Nephron (organoid): ENCODE measurements around the gene MRTFA.
A peak's percentile ranks its signal among the peaks of the same experiment; 100 is the strongest.

Experiments
- H3K27ac Mint-ChIP-seq, 3 experiments: 2 replicates each; pipeline ENCODE4 v1.8.0; 2020; ENCODE audit warnings: mixed read lengths in 3 of 3, mild to moderate bottlenecking in 2 of 3, moderate library complexity in 1 of 3
- H3K27me3 Mint-ChIP-seq: 2 replicates; pipeline ENCODE4 v1.8.0; 2021; ENCODE audit warnings: low read depth, mild to moderate bottlenecking, moderate library complexity, mixed read lengths
- H3K36me3 Mint-ChIP-seq: 2 replicates; pipeline ENCODE4 v1.8.0; 2020; ENCODE audit warnings: low read depth, mixed read lengths
- H3K4me1 Mint-ChIP-seq: 2 replicates; pipeline ENCODE4 v1.8.0; 2020; ENCODE audit warnings: mixed read lengths
- H3K4me3 Mint-ChIP-seq, 3 experiments: 2 replicates each; pipeline ENCODE4 v1.8.0; 2020; ENCODE audit warnings: mild to moderate bottlenecking in 3 of 3, mixed read lengths in 3 of 3, moderate library complexity in 2 of 3
- H3K9me3 Mint-ChIP-seq: 2 replicates; pipeline ENCODE4 v1.8.0; 2020; ENCODE audit warnings: mixed read lengths
- TF ChIP-seq, protein P1 (sequence below), 3 experiments: fragments of 200-600 bp; sonication (generic); IDR thresholded peaks; one replicate each; pipeline ENCODE4 v1.5.0; 2021; ENCODE audit warnings: antibody characterized with exemption in 3 of 3; ENCODE audit not compliant: unreplicated experiment in 3 of 3

MRTFA gene

GRCh38 chr22:40401532-40401931, 235.0 kb downstream of the MRTFA start:
- TF ChIP-seq, protein P1, sequence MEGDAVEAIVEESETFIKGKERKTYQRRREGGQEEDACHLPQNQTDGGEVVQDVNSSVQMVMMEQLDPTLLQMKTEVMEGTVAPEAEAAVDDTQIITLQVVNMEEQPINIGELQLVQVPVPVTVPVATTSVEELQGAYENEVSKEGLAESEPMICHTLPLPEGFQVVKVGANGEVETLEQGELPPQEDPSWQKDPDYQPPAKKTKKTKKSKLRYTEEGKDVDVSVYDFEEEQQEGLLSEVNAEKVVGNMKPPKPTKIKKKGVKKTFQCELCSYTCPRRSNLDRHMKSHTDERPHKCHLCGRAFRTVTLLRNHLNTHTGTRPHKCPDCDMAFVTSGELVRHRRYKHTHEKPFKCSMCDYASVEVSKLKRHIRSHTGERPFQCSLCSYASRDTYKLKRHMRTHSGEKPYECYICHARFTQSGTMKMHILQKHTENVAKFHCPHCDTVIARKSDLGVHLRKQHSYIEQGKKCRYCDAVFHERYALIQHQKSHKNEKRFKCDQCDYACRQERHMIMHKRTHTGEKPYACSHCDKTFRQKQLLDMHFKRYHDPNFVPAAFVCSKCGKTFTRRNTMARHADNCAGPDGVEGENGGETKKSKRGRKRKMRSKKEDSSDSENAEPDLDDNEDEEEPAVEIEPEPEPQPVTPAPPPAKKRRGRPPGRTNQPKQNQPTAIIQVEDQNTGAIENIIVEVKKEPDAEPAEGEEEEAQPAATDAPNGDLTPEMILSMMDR (IDR thresholded peaks at IDR 0.05; ENCODE audit: unreplicated experiment in 3 of 3) = no peak
- Mint-ChIP-seq H3K27ac (no peak overlapping the region), H3K36me3 (peaks cover 34% of the 10 kb centered on the region), H3K9me3 (no peaks in the 10 kb centered on the region), H3K4me3 (no peak overlapping the region), H3K4me1 (peaks cover 46% of the 10 kb centered on the region), H3K27me3 (peaks cover 3% of the 10 kb centered on the region)

DNA sequence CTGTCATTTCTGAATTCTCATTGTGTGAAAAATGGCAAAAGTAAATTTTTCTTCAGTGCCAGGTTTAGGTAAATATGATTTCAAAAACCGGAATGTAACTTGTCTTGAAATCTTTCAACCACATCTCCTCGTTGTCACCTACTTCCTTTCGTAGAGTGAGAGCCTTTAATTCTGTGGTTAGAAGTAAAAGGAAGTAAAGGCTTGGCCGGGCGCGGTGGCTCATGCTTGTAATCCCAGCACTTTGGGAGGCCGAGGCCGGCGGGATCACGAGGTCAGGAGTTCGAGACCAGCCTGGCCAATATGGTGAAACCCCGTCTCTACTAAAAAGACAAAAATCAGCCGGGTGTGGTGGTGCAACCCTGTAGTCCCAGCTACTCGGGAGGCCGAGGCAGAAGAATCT, 236.4 kb downstream of the MRTFA start:
- TF ChIP-seq, protein P1 (IDR thresholded peaks at IDR 0.05; ENCODE audit: unreplicated experiment in 3 of 3) = no peak
- Mint-ChIP-seq H3K4me1 (peaks cover 54% of the 10 kb centered on the region), H3K4me3 (peak overlapping the region in 1 of 3 experiments; percentile 27), H3K27ac (peak overlapping the region; percentile 82 to 93 (median 84)), H3K36me3 (peaks cover 39% of the 10 kb centered on the region), H3K9me3 (no peaks in the 10 kb centered on the region), H3K27me3 (peaks cover 3% of the 10 kb centered on the region)

DNA sequence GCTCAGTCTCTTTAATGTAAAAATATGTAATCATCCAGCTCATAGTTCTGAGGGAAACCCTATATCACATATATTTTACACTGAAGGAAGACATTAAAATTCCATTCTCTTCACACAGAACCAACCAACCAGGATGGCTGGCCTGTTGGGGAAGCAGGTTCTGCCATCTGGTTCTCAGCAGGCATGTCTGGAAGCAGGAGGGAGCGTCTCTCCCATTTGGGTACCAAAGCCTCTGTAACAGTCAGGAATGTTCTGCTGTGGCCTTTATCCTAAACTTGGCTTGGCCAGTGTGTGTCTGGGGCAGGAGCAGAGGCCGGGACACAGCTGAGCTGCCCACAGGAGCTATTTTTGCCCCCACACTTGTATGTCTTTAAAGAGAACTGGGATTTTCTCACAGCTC, 236.9 kb downstream of the MRTFA start:
- Mint-ChIP-seq H3K36me3 (peaks cover 39% of the 10 kb centered on the region), H3K4me3 (peak overlapping the region in 1 of 3 experiments; percentile 27), H3K27ac (peak overlapping the region; percentile 82 to 93 (median 84)), H3K27me3 (peaks cover 3% of the 10 kb centered on the region), H3K9me3 (no peaks in the 10 kb centered on the region), H3K4me1 (peaks cover 54% of the 10 kb centered on the region)
- TF ChIP-seq, protein P1 (IDR thresholded peaks at IDR 0.05; ENCODE audit: unreplicated experiment in 3 of 3) = no peak

- no peaks in the 10 kb centered on the region for H3K9me3 Mint-ChIP-seq
- H3K4me3 Mint-ChIP-seq = peak overlapping the region; percentile 22 to 65 (median 56)
- peak overlapping the region; percentile 95 to 99 (median 96) for H3K27ac Mint-ChIP-seq
- TF ChIP-seq, protein P1 (IDR thresholded peaks at IDR 0.05; ENCODE audit: unreplicated experiment in 3 of 3) = no peak
- peaks cover 42% of the 10 kb centered on the region for H3K4me1 Mint-ChIP-seq
- H3K27me3 Mint-ChIP-seq = no peaks in the 10 kb centered on the region
- H3K36me3 Mint-ChIP-seq = peaks cover 22% of the 10 kb centered on the region
Measured at GRCh38 chr22:40397396-40397795, 239.1 kb downstream of the MRTFA start.

GRCh38 chr22:40396882-40397281, 239.6 kb downstream of the MRTFA start:
- H3K9me3 Mint-ChIP-seq = no peaks in the 10 kb centered on the region
- peak overlapping the region; percentile 95 to 99 (median 96) for H3K27ac Mint-ChIP-seq
- peaks cover 42% of the 10 kb centered on the region for H3K4me1 Mint-ChIP-seq
- H3K36me3 Mint-ChIP-seq = peaks cover 17% of the 10 kb centered on the region
- H3K4me3 Mint-ChIP-seq = peak overlapping the region; percentile 34 to 59 (median 35)
- TF ChIP-seq, protein P1 (IDR thresholded peaks at IDR 0.05; ENCODE audit: unreplicated experiment in 3 of 3) = no peak
- no peaks in the 10 kb centered on the region for H3K27me3 Mint-ChIP-seq

GRCh38 chr22:40395607-40396006, 240.9 kb downstream of the MRTFA start:
- Mint-ChIP-seq H3K27me3 (no peaks in the 10 kb centered on the region), H3K4me1 (peaks cover 39% of the 10 kb centered on the region), H3K27ac (peak overlapping the region; percentile 29 to 99 (median 96)), H3K9me3 (no peaks in the 10 kb centered on the region), H3K4me3 (no peak overlapping the region), H3K36me3 (peaks cover 10% of the 10 kb centered on the region)
- TF ChIP-seq, protein P1 (IDR thresholded peaks at IDR 0.05; ENCODE audit: unreplicated experiment in 3 of 3) = no peak
